HG02884 (cell line): ENCODE results near the gene ACTG1.
A peak's percentile ranks its signal among the peaks of the same experiment; 100 is the strongest.

Source experiments
- ATAC-seq: cut with Tn5 transposase; IDR thresholded peaks from one replicate; pipeline ENCODE4 v1.9.1; 2021; ENCODE audit warnings: mild to moderate bottlenecking, moderate library complexity; ENCODE audit not compliant: unreplicated experiment

The ACTG1 gene

DNA sequence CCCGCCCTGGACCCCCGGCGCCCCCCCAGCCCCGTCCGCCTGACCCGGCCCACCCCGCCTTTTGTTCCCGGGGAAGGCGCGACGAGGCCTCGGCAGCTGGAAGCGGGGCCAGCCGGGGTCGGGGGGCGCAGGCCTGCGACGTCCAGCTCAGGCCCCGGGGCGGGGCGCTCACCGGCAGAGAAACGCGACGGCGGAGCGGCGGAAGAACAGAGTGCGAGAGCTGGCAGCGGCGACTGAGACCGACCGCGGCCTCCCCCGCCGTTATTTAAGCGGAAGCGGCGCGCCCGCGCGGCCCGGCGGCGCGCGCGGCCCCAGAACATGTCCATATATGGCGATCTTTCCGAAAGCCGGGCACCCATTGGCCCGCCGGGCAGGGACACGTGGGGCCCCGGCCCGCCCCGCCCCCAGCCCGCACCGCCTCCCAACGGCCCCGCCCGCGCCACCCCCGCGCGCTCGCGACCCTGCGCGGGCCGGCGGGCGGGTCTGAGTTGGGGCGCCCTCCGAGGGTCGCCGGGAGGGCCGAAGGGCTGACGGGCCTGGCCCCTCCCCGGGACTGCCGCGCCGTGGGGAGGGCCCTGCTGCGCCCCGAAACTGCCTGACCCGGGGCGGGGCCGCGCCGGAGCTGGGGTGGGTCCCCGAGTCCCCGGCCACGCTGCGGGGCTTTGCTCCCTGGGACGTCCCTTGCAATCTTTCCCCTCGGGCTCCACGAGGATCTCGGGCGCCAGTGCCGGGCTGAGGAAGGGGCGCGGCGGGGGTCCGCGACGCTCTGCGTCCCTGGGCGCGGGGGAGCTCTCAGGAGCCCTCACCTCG, at the start of gene ACTG1:
Gene ACTG1, minus strand, starts transcription at position 238 of the 810 bp plus-strand sequence. CDS start 445 bp downstream, outside the sequence.
- peak; percentile 42 for ATAC-seq

DNA sequence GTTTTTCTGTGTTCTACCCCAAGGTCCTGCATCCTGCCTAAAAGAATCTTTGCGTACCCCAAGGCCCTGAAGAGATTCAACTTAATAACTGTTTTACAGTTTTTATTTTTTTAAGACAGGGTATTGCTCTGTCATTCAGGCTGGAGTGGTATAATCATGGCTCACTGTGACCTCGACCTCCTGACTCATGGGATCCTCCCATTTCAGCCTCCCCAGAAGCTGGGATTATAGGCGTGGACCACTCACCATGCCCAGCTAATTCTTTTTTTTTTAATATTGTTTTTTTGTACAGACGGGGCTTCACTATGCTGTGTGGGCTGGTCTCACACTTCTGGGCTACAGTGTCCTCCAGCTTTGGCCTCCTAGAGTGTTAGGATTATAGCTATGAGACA, 48.9 kb upstream of the ACTG1 start:
- ATAC-seq: no peak

DNA sequence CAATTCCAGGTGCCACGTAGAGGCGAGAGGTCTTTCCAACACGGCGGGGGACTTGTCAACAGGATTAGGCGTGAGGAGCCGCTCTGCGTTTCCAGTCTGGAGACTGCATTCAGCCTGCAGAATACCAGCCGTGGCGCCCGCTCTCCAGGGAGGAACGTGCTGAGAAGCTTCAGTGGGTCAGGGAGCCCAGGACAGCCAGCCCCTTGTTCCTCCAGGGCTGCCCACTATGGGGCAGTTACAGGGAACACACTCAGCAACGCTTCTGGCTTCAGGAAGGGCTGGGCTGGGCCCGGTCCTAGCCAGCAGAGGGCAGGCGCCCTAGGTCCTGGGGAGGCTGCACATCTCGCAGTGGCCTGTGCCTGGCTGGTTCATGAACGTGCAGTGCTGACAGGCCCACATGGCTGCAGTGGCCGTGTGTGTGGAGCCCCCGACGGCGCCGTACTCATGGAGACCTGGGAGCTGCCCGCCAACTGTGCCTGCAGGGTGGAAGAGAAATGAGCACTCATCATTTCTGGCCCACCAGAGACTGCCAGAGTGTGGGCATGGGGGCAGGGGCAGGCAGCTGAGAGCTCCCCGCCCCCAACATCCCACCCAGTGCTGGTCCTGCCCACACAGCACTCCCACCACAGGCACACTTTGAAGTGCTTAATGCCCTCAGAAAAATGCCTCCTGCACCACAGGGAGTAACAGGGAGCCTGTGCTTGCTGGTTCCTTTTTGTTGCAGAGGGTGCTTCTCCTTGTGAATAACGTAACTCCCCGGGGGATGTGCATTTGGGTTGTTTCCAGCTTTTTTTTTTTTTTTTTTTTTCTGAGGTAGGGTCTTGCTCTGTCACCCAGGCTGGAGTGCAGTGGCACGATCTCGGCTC, 46.6 kb upstream of the ACTG1 start:
- no peak for ATAC-seq

DNA sequence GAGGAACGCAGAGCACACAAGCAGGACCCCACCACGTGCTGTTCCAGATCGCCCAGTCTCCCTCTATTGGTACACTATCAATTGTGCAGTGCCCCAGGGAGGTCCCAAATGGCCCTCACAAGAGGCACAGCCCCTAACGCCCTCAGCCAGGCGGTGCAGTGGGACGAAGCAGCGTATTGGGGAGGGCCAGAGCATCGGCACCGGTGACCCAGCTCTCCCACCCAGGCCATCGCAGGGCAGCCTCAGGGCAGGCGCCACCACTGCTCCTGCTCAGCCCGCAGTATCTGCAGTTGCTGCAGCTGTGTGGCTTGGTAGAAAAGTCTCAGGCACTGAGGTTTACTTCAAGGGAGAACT, 45.5 kb upstream of the ACTG1 start:
- ATAC-seq: no peak

DNA sequence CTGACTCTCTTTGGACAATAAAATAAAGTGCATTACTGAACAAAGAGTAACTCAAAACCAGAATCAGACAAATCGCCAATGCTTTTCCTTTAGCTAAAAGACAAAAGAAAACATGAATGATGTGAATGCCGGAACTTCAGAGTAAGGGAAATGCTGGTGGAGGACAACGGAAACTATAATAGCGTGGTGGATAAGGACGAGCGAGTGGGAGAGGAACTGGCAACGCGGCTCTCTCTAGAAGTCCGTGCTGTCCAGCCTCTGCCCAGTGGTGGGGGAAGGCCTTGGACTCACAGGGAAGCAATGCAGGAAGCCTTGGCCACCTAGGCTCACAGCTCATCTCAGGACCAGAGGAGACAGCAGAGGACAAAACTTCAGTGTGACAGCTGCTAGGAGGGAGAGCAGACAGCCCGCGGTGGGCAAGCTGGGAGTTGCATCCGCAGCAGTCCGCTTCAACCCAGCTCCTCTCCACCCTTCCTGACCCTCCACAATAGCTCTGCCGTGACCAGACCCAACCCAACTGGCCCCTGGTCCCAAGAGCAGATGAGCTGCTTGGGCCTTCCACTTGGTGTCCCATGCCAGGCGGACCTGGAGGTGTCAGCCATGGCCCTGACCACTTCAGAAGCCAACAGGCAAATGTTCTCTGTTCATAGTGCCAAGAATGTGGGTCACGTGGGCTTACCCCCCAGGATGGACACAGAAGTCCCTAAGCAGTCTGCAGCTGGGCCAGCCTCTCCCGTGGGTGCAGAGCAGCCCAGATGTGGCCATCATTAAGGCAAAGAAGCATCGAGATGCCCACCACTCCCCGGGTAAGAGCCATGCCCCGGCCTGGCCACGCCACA, 44.9 kb upstream of the ACTG1 start:
- no peak for ATAC-seq

DNA sequence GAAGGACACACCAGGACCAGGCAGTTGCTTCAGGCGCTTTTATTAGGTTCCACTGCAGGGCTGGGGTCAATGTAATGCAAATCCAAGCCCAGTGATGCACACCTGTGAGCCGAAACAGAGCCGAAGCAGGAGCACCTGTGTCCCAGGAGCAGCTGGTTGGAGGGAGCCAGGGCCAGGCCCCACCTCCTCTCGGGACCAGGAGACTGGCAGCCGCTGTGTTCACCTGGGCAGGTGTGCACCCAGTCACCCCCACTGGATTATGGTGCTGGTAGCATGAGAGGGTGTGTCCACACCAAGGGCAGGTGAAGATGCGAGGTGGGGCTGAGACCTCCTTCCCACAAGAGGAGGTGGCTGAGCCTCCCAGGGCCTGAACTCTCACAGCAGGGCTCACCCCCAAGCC, 44.3 kb upstream of the ACTG1 start:
- ATAC-seq: no peak

DNA sequence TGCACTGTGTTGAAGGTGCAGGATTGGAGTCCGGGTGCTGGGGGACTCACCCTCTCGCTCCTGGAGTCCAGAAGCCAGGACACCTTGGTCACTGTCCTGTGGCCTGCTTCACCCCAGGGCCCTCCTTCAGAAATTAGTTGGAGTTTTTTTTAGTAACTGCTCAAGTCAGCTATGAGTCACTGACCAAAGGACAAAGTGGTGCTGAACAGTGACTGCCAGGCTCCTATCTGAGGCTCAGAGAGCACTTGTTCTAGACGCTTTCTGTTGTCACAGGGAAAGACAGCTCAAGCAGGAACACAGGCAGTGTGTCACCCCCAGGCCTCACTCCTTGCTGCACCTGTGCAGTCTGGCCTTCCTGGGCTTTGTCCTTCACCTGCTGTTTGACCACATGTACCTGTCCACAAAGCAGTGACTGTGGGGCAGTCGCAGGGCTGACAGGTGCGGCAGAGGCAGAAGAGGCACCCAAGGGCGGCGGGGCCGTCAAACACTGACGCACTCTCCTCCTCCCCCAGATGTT, 43.6 kb upstream of the ACTG1 start:
- no peak for ATAC-seq

DNA sequence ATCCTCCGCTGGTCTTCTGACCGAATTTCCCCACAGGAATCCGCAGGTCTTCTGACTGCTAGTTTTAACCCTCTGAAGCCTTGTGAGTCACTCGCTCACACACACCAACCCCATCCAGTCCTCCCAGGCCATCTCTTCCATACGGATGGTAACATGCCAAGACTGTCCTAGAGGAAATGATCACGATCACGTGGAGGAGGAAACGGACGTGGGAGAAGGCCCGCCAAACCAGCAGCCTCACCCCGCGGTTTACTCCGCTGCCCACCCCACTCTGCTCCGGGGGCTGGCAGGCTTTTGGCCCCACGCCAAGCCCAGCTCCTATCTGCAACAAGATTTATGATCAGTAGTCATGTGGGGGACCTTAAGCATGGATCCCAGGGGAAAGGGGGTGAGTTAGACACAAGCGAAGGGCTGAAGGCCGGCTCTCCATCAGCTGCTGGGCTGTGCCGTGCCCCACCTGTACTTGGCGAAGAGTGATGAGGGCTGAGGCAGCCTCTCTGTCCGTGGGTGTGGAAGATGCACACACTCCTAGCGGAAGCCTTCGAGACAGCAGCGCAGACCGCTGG, 41.1 kb upstream of the ACTG1 start:
- ATAC-seq: no peak

DNA sequence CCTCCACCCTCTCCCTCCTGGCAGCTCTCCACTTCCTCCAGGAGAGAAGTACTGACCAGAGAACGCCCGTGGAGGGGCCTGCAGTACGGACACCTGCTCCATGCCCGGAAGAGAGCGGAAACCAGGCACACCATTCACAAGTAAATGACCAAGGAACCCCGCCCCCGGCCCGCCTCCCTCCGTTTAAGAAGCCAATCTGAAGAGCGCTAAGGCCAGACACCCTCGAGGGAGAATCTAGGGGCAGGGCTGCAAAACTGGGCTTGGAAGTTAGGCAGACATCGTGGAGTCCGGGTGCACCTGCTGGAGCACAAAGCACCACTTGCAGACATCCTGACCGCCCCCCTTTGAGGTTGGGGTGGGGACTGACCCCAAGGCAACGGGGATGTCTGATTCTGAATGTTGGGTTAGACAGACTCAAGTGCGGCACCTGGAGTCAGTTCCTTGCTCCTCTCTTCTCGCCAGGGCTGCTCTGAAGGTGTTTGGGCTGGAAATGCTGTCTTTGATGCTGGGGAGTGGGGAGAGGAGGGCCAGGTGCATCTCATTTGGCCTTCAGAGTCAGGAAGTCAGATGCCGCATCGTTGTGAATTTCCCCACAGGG, 40.5 kb upstream of the ACTG1 start:
- no peak for ATAC-seq

DNA sequence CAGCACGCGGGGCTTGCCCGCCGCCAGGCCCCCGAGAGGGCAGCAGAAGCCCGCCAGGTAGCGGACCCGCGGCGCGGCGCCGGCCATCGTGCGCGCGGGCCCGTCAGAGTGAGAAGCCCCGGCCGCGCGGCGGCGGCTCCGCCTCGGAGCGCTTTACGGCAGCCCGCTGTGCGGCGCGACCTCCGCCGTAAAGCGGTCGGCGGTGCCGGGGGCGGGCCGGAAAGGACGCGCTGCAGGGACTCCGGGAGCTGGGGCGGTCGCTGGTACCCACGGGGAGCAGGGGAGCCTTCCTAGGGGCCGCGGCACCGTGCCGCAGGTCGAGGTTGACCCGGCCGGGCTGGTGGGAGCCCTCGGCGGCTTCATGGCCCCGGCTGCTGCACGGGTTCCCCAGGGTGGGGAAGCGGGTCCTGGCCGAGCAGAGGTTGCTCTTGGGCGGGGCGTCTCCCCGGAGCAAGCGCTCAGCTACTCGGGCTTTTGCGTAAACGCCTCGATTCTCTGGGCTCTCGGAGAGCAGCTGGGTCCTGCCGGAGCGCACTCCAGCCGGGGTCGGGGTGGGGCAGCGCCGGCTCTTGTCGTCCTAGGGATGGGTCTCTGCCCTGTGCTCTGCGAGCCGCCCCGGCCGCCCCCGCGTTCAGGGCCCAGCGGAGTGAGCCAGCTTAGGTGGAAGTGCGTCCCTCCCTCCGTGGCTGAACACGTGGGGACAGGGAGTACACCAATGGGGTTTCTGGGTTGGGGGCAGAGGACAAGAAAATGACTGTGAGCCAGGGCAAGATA, 39.8 kb upstream of the ACTG1 start, which contains the start of gene FAAP100:
Gene FAAP100, minus strand, starts transcription at position 110 of the 774 bp plus-strand sequence. Its CDS starts 23 bp downstream, at position 87.
- ATAC-seq: no peak

DNA sequence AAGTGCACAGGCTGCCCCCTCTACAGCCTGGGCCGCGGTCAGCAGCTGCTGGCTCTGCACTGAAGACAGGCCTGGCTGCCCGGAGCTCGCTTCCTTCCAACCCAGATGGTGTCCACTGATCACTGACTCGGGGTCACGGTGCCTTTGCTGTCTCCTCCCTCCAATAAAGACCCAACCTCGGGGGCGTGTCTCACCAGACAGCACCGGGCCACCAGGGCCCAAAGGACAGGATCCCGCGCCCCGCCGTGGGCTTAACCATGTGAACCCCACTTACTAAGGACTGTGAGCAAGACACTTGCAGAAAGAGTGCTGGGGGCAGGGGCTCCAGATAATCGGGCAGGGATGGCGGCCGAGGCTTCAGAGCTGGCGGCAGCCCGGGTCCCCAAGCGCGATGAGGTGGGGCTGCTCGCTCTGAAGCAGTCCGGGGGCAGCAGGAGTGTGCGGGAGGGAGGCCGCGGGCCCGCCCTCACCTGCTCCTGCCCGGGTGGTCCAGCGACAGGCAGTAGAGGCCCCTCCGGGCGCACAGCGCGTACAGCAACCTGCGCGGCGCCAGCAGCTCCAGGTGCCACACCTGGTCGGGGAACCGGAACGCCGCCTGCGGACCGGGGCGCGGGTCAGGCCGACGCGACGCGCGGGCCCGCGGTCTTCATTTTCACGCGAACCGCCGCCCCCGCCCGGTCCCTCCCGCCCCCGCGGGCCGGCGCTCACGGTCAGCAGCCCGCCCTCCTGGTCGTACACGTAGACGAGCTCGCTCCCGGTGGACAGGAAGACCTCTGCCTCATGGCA, 39.1 kb upstream of the ACTG1 start:
- ATAC-seq: no peak

DNA sequence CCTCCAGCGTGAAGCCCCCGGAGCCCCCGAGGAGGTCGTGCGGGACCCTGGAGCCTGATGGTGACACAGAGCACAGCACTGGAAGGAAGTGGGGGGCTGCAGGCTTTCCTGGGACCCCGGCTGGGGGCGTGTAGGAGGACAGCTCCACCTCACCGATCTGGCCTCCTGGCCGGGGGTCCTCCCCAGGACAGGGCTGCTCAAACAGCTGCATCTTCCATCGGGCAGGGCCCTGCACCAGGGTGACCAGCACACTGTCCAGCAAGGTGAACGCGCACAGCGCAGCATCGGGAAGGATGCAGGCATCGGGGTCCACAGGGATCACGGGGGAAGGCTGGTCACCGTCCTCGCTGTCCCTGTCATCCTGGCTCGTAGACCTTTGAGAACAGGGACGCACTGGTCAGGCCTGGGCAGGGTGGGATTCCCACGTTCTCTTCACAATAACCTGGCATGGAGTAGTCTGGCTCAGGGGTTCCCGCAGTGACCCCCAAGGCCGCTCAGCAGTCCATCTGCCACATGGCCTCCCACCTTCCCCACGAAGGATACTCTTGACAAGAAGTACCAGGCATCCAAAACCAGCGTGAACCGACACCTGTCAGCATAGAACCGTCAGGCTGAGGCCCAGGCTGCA, 38.3 kb upstream of the ACTG1 start:
- no peak for ATAC-seq

DNA sequence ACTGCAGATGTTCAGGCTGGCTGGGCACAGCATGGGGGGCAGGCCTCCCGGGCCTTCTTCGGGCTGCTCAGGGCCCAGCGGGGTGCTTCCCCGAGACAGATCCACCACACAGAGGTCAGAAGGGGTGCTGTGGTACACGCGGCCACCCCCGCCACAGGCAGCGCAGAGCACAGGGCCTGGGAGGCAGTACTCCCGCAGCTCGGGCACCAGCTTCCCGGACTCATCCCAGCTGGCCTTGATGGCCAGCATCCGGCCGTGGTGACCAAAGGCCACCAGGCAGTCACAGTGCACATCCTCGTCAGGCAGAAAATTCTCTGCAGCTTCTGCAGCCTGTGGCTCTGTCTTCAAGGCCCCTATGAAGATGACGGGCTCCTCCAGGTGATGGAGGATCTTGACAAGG, 37.7 kb upstream of the ACTG1 start:
- ATAC-seq: no peak

DNA sequence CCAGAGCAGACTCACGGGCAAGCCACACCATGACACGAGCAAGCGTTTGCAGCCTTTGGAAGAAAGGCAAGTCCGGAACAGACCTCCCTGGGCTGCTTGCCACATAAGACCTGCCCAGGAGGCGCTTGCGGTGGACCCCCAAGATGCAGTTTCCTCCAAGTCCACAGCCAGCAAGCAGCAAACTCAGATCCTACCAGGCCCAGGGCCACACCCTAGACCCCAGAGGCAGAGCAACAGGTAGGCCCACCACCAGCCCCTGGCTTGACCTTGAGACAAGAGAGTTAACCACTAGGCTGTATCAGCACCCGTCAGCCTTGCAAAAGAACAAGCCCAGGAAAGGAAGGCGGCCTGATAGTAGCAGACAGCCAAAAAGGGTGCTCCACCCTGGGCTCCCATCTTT, 37.2 kb upstream of the ACTG1 start:
- no peak for ATAC-seq

DNA sequence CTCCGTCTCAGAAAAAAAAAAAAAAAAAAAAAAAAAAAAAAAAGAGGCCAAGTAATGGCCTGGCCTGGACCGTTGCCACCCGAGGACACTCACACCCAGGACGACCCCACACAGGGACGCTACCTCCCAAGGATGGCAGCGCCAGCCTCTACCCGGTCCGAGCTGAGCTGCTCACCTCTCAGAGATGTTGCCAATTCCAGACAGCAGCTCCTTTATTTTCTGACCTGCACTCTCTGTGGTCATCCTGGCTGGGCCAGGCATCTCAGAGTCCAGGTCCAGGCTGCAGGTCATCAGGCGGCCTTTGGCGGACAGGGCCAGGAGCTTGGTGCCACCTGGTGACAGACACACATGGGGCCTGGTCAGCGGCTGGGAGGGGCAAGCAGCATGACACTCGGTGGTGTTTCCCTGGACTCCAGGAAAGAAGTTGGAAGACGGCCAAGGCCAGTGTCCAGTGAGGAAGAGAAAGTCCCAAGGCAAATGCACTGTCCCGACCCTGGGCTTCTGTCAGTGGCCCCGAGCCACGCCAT, 36.5 kb upstream of the ACTG1 start:
- no peak for ATAC-seq

DNA sequence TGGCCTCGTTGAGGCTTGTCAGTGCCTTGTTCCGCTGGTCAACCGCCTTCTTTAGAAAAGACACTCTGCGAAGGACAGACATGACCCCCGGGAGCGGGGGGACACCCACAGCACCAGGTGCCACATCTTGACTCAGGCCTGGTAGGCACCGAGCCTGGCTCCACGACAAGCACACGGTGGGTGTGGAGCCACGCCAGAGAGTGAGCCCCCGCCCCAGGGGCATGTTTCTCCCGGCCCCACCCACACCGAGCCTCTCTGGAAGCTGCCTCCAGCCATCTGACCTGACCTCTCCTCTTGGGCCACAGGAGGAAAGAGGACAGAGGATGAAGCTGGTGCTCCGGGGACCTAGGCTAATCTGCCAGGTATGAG, 35.0 kb upstream of the ACTG1 start:
- no peak for ATAC-seq

DNA sequence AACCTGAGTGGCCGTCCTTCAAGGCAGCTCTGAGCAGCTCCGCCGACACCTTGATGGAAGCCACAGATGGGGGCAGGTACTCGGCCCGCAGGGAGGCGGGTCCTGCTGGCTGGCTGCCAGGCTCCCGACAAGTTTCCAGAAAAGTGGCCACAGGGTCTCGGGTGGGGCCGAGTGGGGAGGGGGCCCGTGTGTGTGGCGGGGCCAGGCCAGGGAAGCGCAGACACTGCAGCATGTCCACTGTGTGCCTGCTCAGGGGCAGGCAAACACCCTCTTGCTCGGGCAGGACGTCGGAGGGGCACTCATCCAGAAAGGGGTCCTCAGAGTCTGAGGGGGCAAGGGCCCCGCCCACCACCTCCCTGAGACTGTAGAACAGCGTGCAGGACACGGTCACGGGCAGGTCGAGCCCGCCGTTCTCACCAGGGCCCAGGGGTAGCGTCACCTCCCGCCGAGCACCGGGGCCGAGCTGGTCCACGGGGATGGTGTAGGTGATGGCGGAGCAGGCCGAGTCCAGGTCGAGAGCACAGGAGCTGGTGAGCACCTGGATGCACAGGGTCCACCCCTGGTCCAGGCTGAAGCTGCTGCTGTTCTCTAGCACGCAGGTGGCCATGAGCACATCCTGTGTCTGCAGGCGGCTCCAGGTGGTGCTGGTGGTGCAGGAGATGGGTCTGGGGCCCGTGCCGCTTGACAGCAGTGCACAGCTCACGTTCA, 34.5 kb upstream of the ACTG1 start:
- no peak for ATAC-seq
